MCF 10A (cell line): Measurements from ENCODE around the gene FBXL22. TPM values are rescaled to one million over a fixed set of nuclear protein-coding genes. Genes with fewer than 3 reads are reported as not detected.

ENCODE experiments used
- BruUV-seq: library from RNA; stranded (reverse); fragments of 400-500 nt; replicated peaks from 2 replicates; lab custom pipeline; 2021; lab: Mats Ljungman, UMichigan
- CTCF ChIA-PET: fragments of 300-600 bp; sonication (Branson Sonifier 250); formaldehyde crosslinking; extraction: SDS; loops from one replicate; lab custom pipeline; 2021; ENCODE audit warnings: antibody characterized with exemption, inconsistent platforms; lab: Yijun Ruan, JAX
- POLR2A ChIA-PET: fragments of 300-600, 350-650 bp; sonication (Branson Sonifier 250); formaldehyde crosslinking; extraction: SDS; loops from one replicate; lab custom pipeline; 2020; ENCODE audit warnings: antibody characterized with exemption, inconsistent platforms; lab: Yijun Ruan, JAX
- DNase-seq: peaks from one replicate; pipeline ENCODE4 v3.0.0-alpha.2; 2018; ENCODE audit not compliant: unreplicated experiment
- H3K27ac Mint-ChIP-seq: one replicate; pipeline ENCODE4 v1.8.0; 2022; ENCODE audit warnings: mild to moderate bottlenecking, low read depth, mixed read lengths; ENCODE audit not compliant: unreplicated experiment
- H3K27me3 Mint-ChIP-seq: one replicate; pipeline ENCODE4 v1.8.0; 2022; ENCODE audit warnings: mixed read lengths; ENCODE audit not compliant: insufficient read depth, unreplicated experiment
- H3K36me3 Mint-ChIP-seq: one replicate; pipeline ENCODE4 v1.8.0; 2022; ENCODE audit warnings: mild to moderate bottlenecking, moderate library complexity, mixed read lengths; ENCODE audit not compliant: insufficient read depth, unreplicated experiment
- H3K4me1 Mint-ChIP-seq: one replicate; pipeline ENCODE4 v1.8.0; 2022; ENCODE audit warnings: mixed read lengths; ENCODE audit not compliant: insufficient read depth, unreplicated experiment
- H3K4me3 Mint-ChIP-seq: one replicate; pipeline ENCODE4 v1.8.0; 2022; ENCODE audit warnings: mild to moderate bottlenecking, moderate library complexity, mixed read lengths; ENCODE audit not compliant: unreplicated experiment
- H3K9me3 Mint-ChIP-seq: one replicate; pipeline ENCODE4 v1.8.0; 2022; ENCODE audit warnings: mixed read lengths; ENCODE audit not compliant: unreplicated experiment
- CTCF ChIP-seq: fragments of 200-600 bp; IDR thresholded peaks from one replicate; pipeline ENCODE4 v1.8.0; 2022; ENCODE audit warnings: antibody characterized with exemption, mild to moderate bottlenecking; ENCODE audit not compliant: unreplicated experiment
- intact Hi-C: fragments of 100-400 bp; cut with micrococcal nuclease; formaldehyde crosslinking; loops from 2 replicates; pipeline ENCODE4 v1.14.1; 2022
- total RNA-seq: library from RNA; stranded (reverse); gene quantifications from 2 replicates; pipeline ENCODE4 v1.2.3, GENCODE V29; 2022

Gene FBXL22
- total RNA-seq, 1 experiment from 2014 or later, result 0.58 TPM

GRCh38 chr15:63630036-63630751 lies 33.0 kb downstream of the FBXL22 start:
- Mint-ChIP-seq H3K36me3 (peaks cover 65% of the 10 kb centered on the region), H3K27me3 (no peaks in the 10 kb centered on the region), H3K4me3 (no peak overlapping the region), H3K9me3 (no peaks in the 10 kb centered on the region), H3K4me1 (no peaks in the 10 kb centered on the region), H3K27ac (no peak overlapping the region)
- CTCF ChIA-PET, result interaction anchor here (1.1 kb wide), 2 partner anchors 20 to 441 kb away, joined by 4 read pairs; no protein-coding TSS in a partner anchor
- POLR2A ChIA-PET, result interaction anchor here (1.7 kb wide), 1 partner anchor 16 kb away, joined by 3 read pairs; no protein-coding TSS in a partner anchor
- intact Hi-C loops, result no loop called here
- DNase-seq, result no peak
- no TSS peak for BruUV-seq
- TF ChIP-seq CTCF, result no peak

- ChIA-PET CTCF (interaction anchor here (0.6 to 1.5 kb wide), 3 partner anchors 23 to 471 kb away, joined by 3 to 6 read pairs (median 4); no protein-coding TSS in a partner anchor), POLR2A (interaction anchor here (1.2 kb wide), 1 partner anchor 10 kb away, joined by 3 read pairs; no protein-coding TSS in a partner anchor)
- Mint-ChIP-seq H3K27ac (no peak overlapping the region), H3K9me3 (no peaks in the 10 kb centered on the region), H3K27me3 (no peaks in the 10 kb centered on the region), H3K36me3 (peaks cover 70% of the 10 kb centered on the region), H3K4me3 (no peak overlapping the region), H3K4me1 (no peaks in the 10 kb centered on the region)
- intact Hi-C loops, result no loop called here
- no TSS peak for BruUV-seq
- TF ChIP-seq CTCF, result no peak
- no peak for DNase-seq
These were observed 36.1 kb downstream of the FBXL22 start for GRCh38 chr15:63633312-63633711.

- intact Hi-C loops, result no loop called here
- TF ChIP-seq CTCF, result no peak
- CTCF ChIA-PET, result interaction anchor here (1.0 to 1.5 kb wide), 2 partner anchors 11 to 24 kb away, joined by 3 to 6 read pairs; no protein-coding TSS in a partner anchor
- H3K27me3 Mint-ChIP-seq, result no peaks in the 10 kb centered on the region
- DNase-seq, result no peak
- BruUV-seq, result no TSS peak
- H3K4me1 Mint-ChIP-seq, result no peaks in the 10 kb centered on the region
- POLR2A ChIA-PET, result no interaction called here
- no peaks in the 10 kb centered on the region for H3K9me3 Mint-ChIP-seq
- peaks cover 73% of the 10 kb centered on the region for H3K36me3 Mint-ChIP-seq
- no peak overlapping the region for H3K4me3 Mint-ChIP-seq
- H3K27ac Mint-ChIP-seq, result no peak overlapping the region
These were observed 37.0 kb downstream of the FBXL22 start for GRCh38 chr15:63634154-63634553.

GRCh38 chr15:63636518-63637061 lies 39.4 kb downstream of the FBXL22 start:
- peaks cover 65% of the 10 kb centered on the region for H3K36me3 Mint-ChIP-seq
- POLR2A ChIA-PET, result no interaction called here
- BruUV-seq, result no TSS peak
- intact Hi-C loops, result no loop called here
- no peaks in the 10 kb centered on the region for H3K4me1 Mint-ChIP-seq
- no peak overlapping the region for H3K27ac Mint-ChIP-seq
- no peak for TF ChIP-seq CTCF
- no peaks in the 10 kb centered on the region for H3K9me3 Mint-ChIP-seq
- DNase-seq, result no peak
- CTCF ChIA-PET, result interaction anchor here (0.6 kb wide), 1 partner anchor 288 kb away, joined by 3 read pairs; no protein-coding TSS in a partner anchor
- H3K27me3 Mint-ChIP-seq, result no peaks in the 10 kb centered on the region
- no peak overlapping the region for H3K4me3 Mint-ChIP-seq
